BE2C (cell line): Measurements from ENCODE around the gene ZDHHC14.

ENCODE experiments used
- DNase-seq: peaks from one replicate; pipeline ENCODE4 v3.0.0-alpha.2; 2020
- H3K27me3 ChIP-seq: fragments of 250-450 bp; sonication (Bioruptor Pico); 2 replicates; pipeline ENCODE4 v1.5.1; 2020; ENCODE audit warnings: mild to moderate bottlenecking
- H3K36me3 ChIP-seq: fragments of 250-450 bp; sonication (Bioruptor Pico); 2 replicates; pipeline ENCODE4 v1.5.1; 2020; ENCODE audit warnings: mild to moderate bottlenecking
- H3K4me1 ChIP-seq: fragments of 250-450 bp; sonication (Bioruptor Pico); 2 replicates; pipeline ENCODE4 v1.5.1; 2020
- H3K4me3 ChIP-seq: 2 replicates; pipeline ENCODE4 v1.5.1; 2011; ENCODE audit warnings: low read depth, low read length
- H3K9me3 ChIP-seq: fragments of 250-450 bp; sonication (Bioruptor Pico); 2 replicates; pipeline ENCODE4 v1.5.1; 2020
- CTCF ChIP-seq: IDR thresholded peaks from 2 replicates; pipeline ENCODE4 v1.5.1; 2012; ENCODE audit warnings: mild to moderate bottlenecking, low read depth, low read length

ZDHHC14 gene

GRCh38 chr6:157520596-157521361, 139.8 kb downstream of the ZDHHC14 start:
- Histone ChIP-seq H3K27me3 (no peaks in the 10 kb centered on the region), H3K4me3 (no peak overlapping the region), H3K36me3 (no peaks in the 10 kb centered on the region), H3K4me1 (no peaks in the 10 kb centered on the region), H3K9me3 (no peaks in the 10 kb centered on the region)
- DNase-seq: no peak
- TF ChIP-seq CTCF: no peak

- Histone ChIP-seq H3K9me3 (no peaks in the 10 kb centered on the region), H3K36me3 (no peaks in the 10 kb centered on the region), H3K4me1 (no peaks in the 10 kb centered on the region), H3K27me3 (no peaks in the 10 kb centered on the region), H3K4me3 (no peak overlapping the region)
- no peak for TF ChIP-seq CTCF
- DNase-seq: no peak
Measured at GRCh38 chr6:157521362-157522335, 140.7 kb downstream of the ZDHHC14 start.

DNA sequence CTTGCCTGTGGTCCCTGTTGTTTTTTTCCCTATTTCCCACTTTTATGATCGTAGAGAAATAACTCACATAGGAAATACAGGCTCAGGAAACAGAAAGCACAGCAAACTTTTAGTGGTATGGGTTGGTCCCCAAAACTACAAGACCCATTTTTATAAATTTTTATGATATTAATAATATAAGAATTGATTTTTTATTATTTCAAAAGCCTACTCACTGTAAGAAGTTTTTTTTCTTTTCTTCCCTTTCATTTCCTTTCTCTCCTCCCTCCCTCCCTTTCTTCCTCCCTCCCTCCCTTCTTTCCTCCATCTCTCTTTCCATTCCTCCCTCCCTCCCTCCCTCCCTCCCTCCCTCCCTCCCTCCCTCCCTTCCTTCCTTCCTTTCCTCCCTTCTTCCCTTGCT, 141.5 kb downstream of the ZDHHC14 start:
- no peak for TF ChIP-seq CTCF

GRCh38 chr6:157524735-157525134, 143.7 kb downstream of the ZDHHC14 start:
- H3K4me3 ChIP-seq: no peak overlapping the region
- no peaks in the 10 kb centered on the region for H3K27me3 ChIP-seq
- no peaks in the 10 kb centered on the region for H3K36me3 ChIP-seq
- no peak for DNase-seq
- H3K4me1 ChIP-seq: no peaks in the 10 kb centered on the region
- TF ChIP-seq CTCF: no peak
- no peaks in the 10 kb centered on the region for H3K9me3 ChIP-seq

More for the DNA sequence above, 141.5 kb downstream of the ZDHHC14 start:
- DNase-seq: no peak
- H3K36me3 ChIP-seq: no peaks in the 10 kb centered on the region
- no peaks in the 10 kb centered on the region for H3K4me1 ChIP-seq
- H3K9me3 ChIP-seq: no peaks in the 10 kb centered on the region
- H3K4me3 ChIP-seq: no peak overlapping the region
- H3K27me3 ChIP-seq: no peaks in the 10 kb centered on the region

DNA sequence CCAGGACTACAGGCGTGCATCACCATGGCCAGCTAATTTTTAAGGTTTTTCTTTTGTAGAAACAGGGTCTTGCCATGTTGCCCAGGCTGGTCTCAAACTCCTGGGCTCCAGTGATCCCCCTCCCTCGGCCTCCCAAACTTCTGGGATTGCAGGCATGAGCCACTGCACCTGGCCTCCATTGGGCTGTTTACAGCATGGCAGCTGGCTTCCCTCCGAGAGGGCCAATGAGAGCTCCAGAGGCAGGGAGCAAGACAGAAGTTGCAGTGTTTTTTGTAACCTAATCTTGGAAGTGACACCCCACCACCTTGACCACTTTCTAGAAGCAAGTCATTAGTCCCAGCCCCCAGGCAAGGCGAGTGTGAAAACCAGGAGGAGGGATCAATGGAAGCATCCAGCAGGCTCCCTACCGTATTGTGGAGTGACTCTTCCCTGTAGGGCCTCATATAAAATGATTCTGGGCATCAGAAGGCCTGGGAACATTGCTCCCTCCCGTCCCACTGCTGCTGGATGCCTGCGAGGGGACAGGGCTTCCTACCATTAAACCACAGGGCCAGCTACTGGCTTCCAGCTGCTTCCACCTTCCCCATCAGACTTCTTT, 144.4 kb downstream of the ZDHHC14 start:
- no peak for TF ChIP-seq CTCF
- Histone ChIP-seq H3K27me3 (no peaks in the 10 kb centered on the region), H3K36me3 (no peaks in the 10 kb centered on the region), H3K9me3 (no peaks in the 10 kb centered on the region), H3K4me3 (no peak overlapping the region), H3K4me1 (no peaks in the 10 kb centered on the region)
- DNase-seq: no peak
